ACHN (cell line): Measurements from ENCODE around the gene TTC28.
"Not testable (repeated sequence)": the region's sequence is repeated elsewhere in the genome, so short reads cannot be mapped to it uniquely, and the experiment has no call there.

ENCODE experiments used
- DNase-seq: peaks from one replicate; pipeline ENCODE4 v3.0.0-alpha.2; 2015
- in situ Hi-C: cut with HindIII; loops from 2 replicates; pipeline ENCODE4 v1.10.0; 2017; ENCODE audit warnings: low sequenced_read_pairs, low pct_ligation_motif_present, low pct_unique_long_range_greater_than_20kb

Gene TTC28

GRCh38 chr22:28467055-28467454, 212.6 kb downstream of the TTC28 start:
- DNase-seq, in situ Hi-C loops: not testable (repeated sequence)

GRCh38 chr22:28466399-28466798, 213.2 kb downstream of the TTC28 start:
- DNase-seq: no peak
- in situ Hi-C loops: no loop called here

- in situ Hi-C loops: no loop called here
- DNase-seq: no peak
Measured at GRCh38 chr22:28465841-28466240, 213.8 kb downstream of the TTC28 start.

- in situ Hi-C loops: no loop called here
- peak; percentile 25 for DNase-seq
Measured at GRCh38 chr22:28464127-28464526, 215.5 kb downstream of the TTC28 start.

GRCh38 chr22:28463408-28463807, 216.2 kb downstream of the TTC28 start:
- DNase-seq: not testable (repeated sequence)

GRCh38 chr22:28462901-28463300, 216.7 kb downstream of the TTC28 start:
- in situ Hi-C loops: no loop called here

More at GRCh38 chr22:28463408-28463807, 216.2 kb downstream of the TTC28 start:
- in situ Hi-C loops: not testable (repeated sequence)

GRCh38 chr22:28462041-28462440, 217.6 kb downstream of the TTC28 start:
- in situ Hi-C loops: no loop called here
- DNase-seq: no peak

More at GRCh38 chr22:28462901-28463300, 216.7 kb downstream of the TTC28 start:
- DNase-seq: no peak

GRCh38 chr22:28454431-28455064, 225.1 kb downstream of the TTC28 start:
- DNase-seq: no peak
- in situ Hi-C loops: no loop called here

GRCh38 chr22:28450109-28450508, 229.5 kb downstream of the TTC28 start:
- DNase-seq: no peak
- in situ Hi-C loops: no loop called here

- in situ Hi-C loops: no loop called here
- no peak for DNase-seq
Measured at GRCh38 chr22:28449041-28449440, 230.6 kb downstream of the TTC28 start.

GRCh38 chr22:28448625-28449024, 231.0 kb downstream of the TTC28 start:
- in situ Hi-C loops: no loop called here
- DNase-seq: no peak

- in situ Hi-C loops: no loop called here
- DNase-seq: no peak
Measured at GRCh38 chr22:28444659-28445058, 235.0 kb downstream of the TTC28 start.

- in situ Hi-C loops: no loop called here
Measured at GRCh38 chr22:28443526-28443876, 236.1 kb downstream of the TTC28 start.

GRCh38 chr22:28442711-28443525, 236.7 kb downstream of the TTC28 start:
- DNase-seq: peak; percentile 14
- in situ Hi-C loops: no loop called here

More at GRCh38 chr22:28443526-28443876, 236.1 kb downstream of the TTC28 start:
- DNase-seq: peak; percentile 62

- peak; percentile 76 for DNase-seq
- in situ Hi-C loops: no loop called here
Measured at GRCh38 chr22:28442264-28442710, 237.4 kb downstream of the TTC28 start.

- peak; percentile 2 for DNase-seq
- in situ Hi-C loops: no loop called here
Measured at GRCh38 chr22:28441720-28442263, 237.8 kb downstream of the TTC28 start.

- no peak for DNase-seq
- in situ Hi-C loops: no loop called here
Measured at GRCh38 chr22:28440592-28441390, 238.8 kb downstream of the TTC28 start.

- in situ Hi-C loops: no loop called here
- no peak for DNase-seq
Measured at GRCh38 chr22:28438183-28438768, 241.4 kb downstream of the TTC28 start.
